Ishikawa (cell line): ENCODE results near the gene COPZ2.

Experiments used
- RAD21 ChIP-seq: IDR thresholded peaks from 2 replicates; pipeline ENCODE4 v1.6.1; 2012; ENCODE audit warnings: low read depth
- TF ChIP-seq, protein P1 (sequence below): IDR thresholded peaks from 2 replicates; pipeline ENCODE4 v1.6.1; 2012

DNA sequence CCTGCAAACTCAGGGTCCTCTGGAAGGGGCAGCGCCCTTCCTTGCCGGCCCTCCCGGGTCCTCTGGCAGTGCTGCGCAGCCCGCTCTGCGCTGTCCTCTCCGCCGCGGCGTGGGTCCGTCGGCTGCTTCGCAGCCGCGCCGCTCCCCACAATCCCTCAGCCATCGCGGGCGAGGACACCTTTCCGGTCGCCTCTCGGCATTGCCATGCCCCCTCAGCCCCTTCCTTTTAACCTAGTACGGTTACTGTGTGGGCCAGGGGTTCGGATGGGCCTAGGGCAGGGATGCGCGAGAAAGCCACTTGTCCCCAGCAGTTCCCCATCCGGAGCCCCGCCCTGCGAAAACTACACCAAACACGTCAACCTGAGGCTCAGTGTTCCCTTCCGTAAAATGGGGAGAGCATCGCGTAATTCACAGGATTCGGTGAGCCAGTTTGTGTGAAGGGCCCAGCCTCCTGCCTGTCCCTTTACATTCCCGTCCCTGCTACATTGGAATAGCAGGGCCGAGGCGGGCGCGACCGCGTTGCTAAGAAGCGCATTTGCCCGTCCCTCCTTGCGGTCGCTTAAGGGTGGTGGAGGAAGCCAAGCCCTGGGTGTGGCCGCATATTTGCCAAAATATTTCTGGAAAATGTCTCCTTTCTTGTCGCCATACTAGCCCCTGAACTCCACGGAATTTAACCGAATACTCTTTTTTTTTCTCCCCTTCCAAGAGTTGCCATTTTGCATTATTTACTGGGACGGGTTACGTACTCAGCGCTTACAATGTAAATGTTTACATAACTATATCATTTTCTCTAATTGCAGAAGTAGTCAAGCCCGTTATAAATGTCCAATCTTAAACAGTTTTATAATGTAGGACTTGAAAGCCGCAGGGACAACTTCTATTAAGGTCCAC lies 13.2 kb downstream of the COPZ2 start:
- TF ChIP-seq, protein P1, sequence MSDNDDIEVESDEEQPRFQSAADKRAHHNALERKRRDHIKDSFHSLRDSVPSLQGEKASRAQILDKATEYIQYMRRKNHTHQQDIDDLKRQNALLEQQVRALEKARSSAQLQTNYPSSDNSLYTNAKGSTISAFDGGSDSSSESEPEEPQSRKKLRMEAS: peak; percentile 29; the same call in 1 of the 2 replicates
- no peak for TF ChIP-seq RAD21
